DMS79 treated with DMSO at 0.1 percent for 48 hours (cell line): Measurements from ENCODE around the gene PNPLA7.
"Not testable (repeated sequence)": the region's sequence is repeated elsewhere in the genome, so short reads cannot be mapped to it uniquely, and the experiment has no call there.

Experiments
- DNase-seq: peaks from one replicate; lab custom pipeline; 2025; lab: John Stamatoyannopoulos, UW

The PNPLA7 gene

GRCh38 chr9:137513801-137514570 lies 36.2 kb downstream of the PNPLA7 start:
- DNase-seq = not testable (repeated sequence)

- not testable (repeated sequence) for DNase-seq
Measured at GRCh38 chr9:137513136-137513535, 37.1 kb downstream of the PNPLA7 start.

- no peak for DNase-seq
Measured at GRCh38 chr9:137511758-137512463, 38.3 kb downstream of the PNPLA7 start.

- not testable (repeated sequence) for DNase-seq
Measured at GRCh38 chr9:137511126-137511525, 39.1 kb downstream of the PNPLA7 start.

- no peak for DNase-seq
Measured at GRCh38 chr9:137509198-137509597, 41.0 kb downstream of the PNPLA7 start.

GRCh38 chr9:137506702-137507171 lies 43.5 kb downstream of the PNPLA7 start:
- no peak for DNase-seq

GRCh38 chr9:137506274-137506673 lies 43.9 kb downstream of the PNPLA7 start:
- no peak for DNase-seq

GRCh38 chr9:137505421-137506140 lies 44.6 kb downstream of the PNPLA7 start:
- no peak for DNase-seq

GRCh38 chr9:137504432-137504777 lies 45.8 kb downstream of the PNPLA7 start:
- DNase-seq = no peak

- peak; percentile 48 for DNase-seq
Measured at GRCh38 chr9:137502008-137502911, 47.9 kb downstream of the PNPLA7 start.

GRCh38 chr9:137501457-137501856 lies 48.7 kb downstream of the PNPLA7 start:
- no peak for DNase-seq

- DNase-seq = no peak
Measured at GRCh38 chr9:137500666-137501397, 49.4 kb downstream of the PNPLA7 start.

- DNase-seq = no peak
Measured at GRCh38 chr9:137499858-137500661, 50.1 kb downstream of the PNPLA7 start.

- no peak for DNase-seq
Measured at GRCh38 chr9:137499416-137499815, 50.8 kb downstream of the PNPLA7 start.

- DNase-seq = no peak
Measured at GRCh38 chr9:137498720-137499150, 51.5 kb downstream of the PNPLA7 start.

- no peak for DNase-seq
Measured at GRCh38 chr9:137497921-137498719, 52.1 kb downstream of the PNPLA7 start.

GRCh38 chr9:137496601-137497375 lies 53.4 kb downstream of the PNPLA7 start:
- DNase-seq = no peak
